ENCODE data around the gene FAM227A. TPM values are rescaled to one million over a fixed set of nuclear protein-coding genes. Genes with fewer than 3 reads are reported as not detected.

The FAM227A gene
- total and polyA plus RNA-seq, 4 donors: 0.01 to 0.42 (median 0.04) TPM

- 74% methylated on average over 7 of the region's 7 CpGs for WGBS
- TF ChIP-seq NR2F2 (IDR thresholded peaks at IDR 0.05) (no peak), TAF1 (conservative IDR thresholded peaks at IDR 0.05) (no peak), RAD21 (IDR thresholded peaks at IDR 0.05) (no peak), REST (IDR thresholded peaks at IDR 0.05) (no peak), EGR1 (IDR thresholded peaks at IDR 0.05; ENCODE audit: low read depth in 2 of 2) (no peak), HNF4A (conservative IDR thresholded peaks at IDR 0.05) (no peak)
These were observed 88.5 kb downstream of the FAM227A start for GRCh38 chr22:38567531-38568285.

GRCh38 chr22:38566726-38567504, 89.3 kb downstream of the FAM227A start:
- Histone ChIP-seq H3K27ac (ENCODE audit: low read depth in 1 of 2, low read length in 2 of 2) (no peak overlapping the region), H3K9me3 (ENCODE audit: control insufficient read depth in 4 of 4, low read length in 3 of 4) (no peaks in the 10 kb centered on the region), H3K4me1 (ENCODE audit: control insufficient read depth in 4 of 4, insufficient read depth in 4 of 4, low read length in 3 of 4) (peaks cover 4 to 11% (median 8%) of the 10 kb centered on the region in 4 donors), H3K9ac (ENCODE audit: low read depth in 1 of 2, low read length in 2 of 2) (no peak overlapping the region), H3K27me3 (ENCODE audit: control insufficient read depth in 4 of 4, insufficient read depth in 4 of 4, low read length in 3 of 4) (no peaks in the 10 kb centered on the region), H3K36me3 (ENCODE audit: control insufficient read depth in 4 of 4, insufficient read depth in 3 of 4, low read depth in 1 of 4, low read length in 3 of 4) (no peaks in the 10 kb centered on the region), H3K4me3 (ENCODE audit: low read depth in 1 of 3, low read length in 3 of 3) (no peak overlapping the region)
- WGBS: 84% methylated on average over 3 of the region's 3 CpGs
- no peak for DNase-seq (ENCODE audit: low spot score)
- no peak for TF ChIP-seq RXRA (IDR thresholded peaks at IDR 0.05)
- no peak for TF ChIP-seq MAX (IDR thresholded peaks at IDR 0.05)
- TF ChIP-seq ATF3 (IDR thresholded peaks at IDR 0.05): no peak

More at GRCh38 chr22:38567531-38568285, 88.5 kb downstream of the FAM227A start:
- Histone ChIP-seq H3K27me3 (ENCODE audit: control insufficient read depth in 4 of 4, insufficient read depth in 4 of 4, low read length in 3 of 4) (no peaks in the 10 kb centered on the region), H3K36me3 (ENCODE audit: control insufficient read depth in 4 of 4, insufficient read depth in 3 of 4, low read depth in 1 of 4, low read length in 3 of 4) (no peaks in the 10 kb centered on the region), H3K4me1 (ENCODE audit: control insufficient read depth in 4 of 4, insufficient read depth in 4 of 4, low read length in 3 of 4) (peaks cover 4 to 11% (median 8%) of the 10 kb centered on the region in 4 donors), H3K9me3 (ENCODE audit: control insufficient read depth in 4 of 4, low read length in 3 of 4) (no peaks in the 10 kb centered on the region), H3K27ac (ENCODE audit: low read depth in 1 of 2, low read length in 2 of 2) (no peak overlapping the region), H3K4me3 (ENCODE audit: low read depth in 1 of 3, low read length in 3 of 3) (no peak overlapping the region), H3K9ac (ENCODE audit: low read depth in 1 of 2, low read length in 2 of 2) (no peak overlapping the region)
- no peak for DNase-seq (ENCODE audit: low spot score)

GRCh38 chr22:38565441-38565840, 90.8 kb downstream of the FAM227A start:
- Histone ChIP-seq H3K4me3 (ENCODE audit: low read depth in 1 of 3, low read length in 3 of 3) (no peak overlapping the region), H3K27me3 (ENCODE audit: control insufficient read depth in 4 of 4, insufficient read depth in 4 of 4, low read length in 3 of 4) (no peaks in the 10 kb centered on the region), H3K27ac (ENCODE audit: low read depth in 1 of 2, low read length in 2 of 2) (no peak overlapping the region), H3K36me3 (ENCODE audit: control insufficient read depth in 4 of 4, insufficient read depth in 3 of 4, low read depth in 1 of 4, low read length in 3 of 4) (no peaks in the 10 kb centered on the region), H3K9me3 (ENCODE audit: control insufficient read depth in 4 of 4, low read length in 3 of 4) (no peaks in the 10 kb centered on the region), H3K9ac (ENCODE audit: low read depth in 1 of 2, low read length in 2 of 2) (no peak overlapping the region), H3K4me1 (ENCODE audit: control insufficient read depth in 4 of 4, insufficient read depth in 4 of 4, low read length in 3 of 4) (peaks cover 2 to 6% (median 3%) of the 10 kb centered on the region in 4 donors)
- 96% methylated on average over 1 of the region's 1 CpG for WGBS
- DNase-seq (ENCODE audit: low spot score): no peak
- TF ChIP-seq JUND (IDR thresholded peaks at IDR 0.05) (no peak), ATF3 (IDR thresholded peaks at IDR 0.05) (no peak), REST (IDR thresholded peaks at IDR 0.05) (no peak)

Measured in liver (tissue), 9 donors.